T1000 (cell line): ENCODE data around the gene SEMA4B.
A peak's percentile ranks its signal among the peaks of the same experiment; 100 is the strongest.
"Not testable (repeated sequence)": the region's sequence is repeated elsewhere in the genome, so short reads cannot be mapped to it uniquely, and the experiment has no call there.

Experiments
- DNase-seq: peaks from one replicate; lab custom pipeline; 2025; ENCODE audit warnings: mixed read lengths; lab: John Stamatoyannopoulos, UW

SEMA4B gene

GRCh38 chr15:90178468-90179435 lies 22.4 kb upstream of the SEMA4B start:
- no peak for DNase-seq

GRCh38 chr15:90181776-90182175 lies 19.4 kb upstream of the SEMA4B start:
- DNase-seq: no peak

GRCh38 chr15:90184119-90184785 lies 16.9 kb upstream of the SEMA4B start:
- DNase-seq: peak; percentile 32

- DNase-seq: peak; percentile 32
These were observed 16.1 kb upstream of the SEMA4B start for GRCh38 chr15:90184786-90185704.

GRCh38 chr15:90187257-90187868 lies 13.8 kb upstream of the SEMA4B start:
- DNase-seq: no peak

- not testable (repeated sequence) for DNase-seq
These were observed 13.1 kb upstream of the SEMA4B start for GRCh38 chr15:90188065-90188464.

GRCh38 chr15:90188914-90189748 lies 12.0 kb upstream of the SEMA4B start:
- no peak for DNase-seq

- DNase-seq: no peak
These were observed 11.2 kb upstream of the SEMA4B start for GRCh38 chr15:90189781-90190467.

- DNase-seq: no peak
These were observed 10.4 kb upstream of the SEMA4B start for GRCh38 chr15:90190606-90191343.

GRCh38 chr15:90191344-90191687 lies 9.8 kb upstream of the SEMA4B start:
- DNase-seq: no peak

GRCh38 chr15:90191794-90192509 lies 9.2 kb upstream of the SEMA4B start:
- DNase-seq: no peak

GRCh38 chr15:90192961-90193786 lies 8.0 kb upstream of the SEMA4B start:
- DNase-seq: no peak

GRCh38 chr15:90194655-90195054 lies 6.5 kb upstream of the SEMA4B start:
- DNase-seq: no peak

- no peak for DNase-seq
These were observed 498 bp upstream of the SEMA4B start for GRCh38 chr15:90200534-90201129.

GRCh38 chr15:90201944-90202375 lies 830 bp downstream of the SEMA4B start:
- no peak for DNase-seq

- no peak for DNase-seq
These were observed 1.8 kb downstream of the SEMA4B start for GRCh38 chr15:90202929-90203328.

GRCh38 chr15:90203473-90203872 lies 2.3 kb downstream of the SEMA4B start:
- DNase-seq: no peak
